Measurements from ENCODE around the gene NBEA.
"Not testable (repeated sequence)": the region's sequence is repeated elsewhere in the genome, so short reads cannot be mapped to it uniquely, and the experiment has no call there.

The NBEA gene

DNA sequence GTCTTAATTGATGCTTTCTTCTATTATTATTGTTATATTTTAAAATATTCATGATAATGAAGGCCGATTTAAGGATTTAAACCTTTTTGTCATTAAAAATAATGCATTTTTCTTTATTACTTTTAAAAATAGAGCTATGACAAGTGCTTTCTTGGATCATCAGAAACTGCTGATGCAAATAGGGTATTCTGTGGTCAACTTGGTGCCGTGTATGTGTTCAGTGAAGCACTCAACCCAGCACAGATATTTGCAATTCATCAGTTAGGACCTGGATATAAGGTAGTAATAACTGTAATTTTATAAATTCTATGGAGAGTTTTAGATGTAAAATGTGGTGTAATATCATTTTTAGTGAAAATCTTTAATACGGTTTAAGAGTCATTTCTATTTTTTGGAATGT, 116.5 kb downstream of the NBEA start:
- not testable (repeated sequence) for DNase-seq (ENCODE audit: low spot score)

DNA sequence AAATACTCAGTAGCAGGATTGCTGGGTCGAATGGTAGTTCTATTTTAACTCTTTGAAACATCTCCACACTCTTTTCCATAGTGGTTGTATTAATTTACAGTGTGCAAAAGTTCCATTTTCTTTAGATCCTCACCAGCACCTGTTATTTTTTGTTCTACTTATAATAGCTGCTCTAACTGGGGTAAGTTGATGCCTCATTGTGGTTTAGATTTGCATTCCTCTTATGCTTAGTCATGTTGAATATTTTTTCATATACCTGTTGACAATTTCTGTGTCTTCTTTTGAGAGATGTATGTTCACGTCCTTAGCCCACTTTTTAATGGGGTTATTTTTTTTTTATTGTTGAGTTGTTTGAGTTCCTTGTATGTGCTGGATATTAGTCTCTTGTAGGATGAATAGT, 144.6 kb downstream of the NBEA start:
- DNase-seq (ENCODE audit: low spot score) = no peak

DNA sequence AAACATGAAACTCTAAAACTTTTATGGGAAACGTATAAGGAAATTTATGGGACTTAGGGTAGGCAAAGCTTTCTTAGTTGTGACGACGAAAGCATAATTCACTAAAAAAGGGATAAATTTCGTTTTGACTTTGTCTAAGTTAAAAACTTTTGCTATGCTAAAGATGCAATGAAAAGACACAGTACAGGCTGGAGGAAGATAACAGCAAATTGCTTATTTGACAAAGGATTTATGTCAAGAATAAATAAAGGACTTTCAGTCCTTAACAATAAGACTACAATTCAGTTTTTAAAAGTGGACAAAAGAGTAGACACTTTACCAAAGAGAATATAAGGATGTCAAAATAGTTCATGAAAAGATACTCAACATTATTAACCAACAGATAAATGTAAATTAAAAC, 150.2 kb downstream of the NBEA start:
- DNase-seq (ENCODE audit: low spot score) = no peak

DNA sequence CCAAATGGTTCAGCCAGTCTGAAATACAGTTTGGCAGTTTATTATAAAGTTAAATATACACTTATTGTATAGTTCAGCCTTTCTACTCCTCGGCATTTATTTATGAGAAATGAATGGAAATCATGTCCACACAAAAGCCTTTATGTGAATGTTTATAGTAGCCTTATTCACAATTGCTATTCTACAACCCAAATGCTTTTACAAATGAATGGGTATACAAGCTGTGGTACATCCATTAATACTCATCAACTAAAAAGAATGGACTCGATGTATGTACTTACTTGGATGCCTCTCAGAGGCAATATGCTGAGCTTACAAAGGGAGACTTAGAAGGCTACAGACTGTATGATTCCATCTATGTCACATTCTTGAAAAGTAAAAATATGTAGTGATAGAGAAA, 150.7 kb downstream of the NBEA start:
- DNase-seq (ENCODE audit: low spot score) = no peak

DNA sequence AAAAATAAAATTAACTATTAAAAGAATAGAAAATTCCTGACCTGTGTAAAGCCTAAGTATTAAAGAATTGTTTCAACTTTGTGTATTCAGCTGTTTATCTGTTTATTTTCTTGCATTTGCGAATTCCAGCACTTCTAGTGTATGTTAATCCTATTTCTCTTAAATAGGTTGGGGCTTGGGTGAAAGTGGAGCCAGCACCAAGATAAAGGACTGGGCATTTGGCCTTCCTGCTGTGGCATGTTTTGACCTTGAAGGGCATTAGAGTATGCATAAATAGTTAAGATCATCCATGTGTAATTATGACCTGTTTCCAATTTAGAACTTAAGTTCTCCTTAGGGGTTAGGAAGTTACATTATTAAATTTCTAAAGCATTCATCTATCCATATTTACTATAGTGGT, 151.3 kb downstream of the NBEA start:
- DNase-seq (ENCODE audit: low spot score) = no peak

DNA sequence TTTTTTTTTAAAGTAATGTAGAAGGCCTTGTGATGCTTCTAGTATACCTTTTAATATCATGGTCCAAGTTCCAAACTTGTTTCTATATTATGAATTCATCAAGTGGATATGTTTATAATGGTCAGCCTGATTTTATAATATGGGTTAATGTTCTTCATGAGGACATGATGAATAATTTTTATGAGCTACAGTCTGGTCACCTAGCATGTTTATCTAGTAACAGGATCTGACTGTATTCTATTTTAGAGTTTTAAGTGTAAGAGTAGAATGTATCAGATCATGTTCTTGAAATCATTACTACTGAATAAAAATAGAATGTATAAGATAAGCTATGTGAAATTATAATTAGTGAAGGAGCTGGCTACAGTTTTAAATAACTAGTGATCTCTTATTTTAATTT, 164.7 kb downstream of the NBEA start:
- DNase-seq (ENCODE audit: low spot score) = not testable (repeated sequence)

DNA sequence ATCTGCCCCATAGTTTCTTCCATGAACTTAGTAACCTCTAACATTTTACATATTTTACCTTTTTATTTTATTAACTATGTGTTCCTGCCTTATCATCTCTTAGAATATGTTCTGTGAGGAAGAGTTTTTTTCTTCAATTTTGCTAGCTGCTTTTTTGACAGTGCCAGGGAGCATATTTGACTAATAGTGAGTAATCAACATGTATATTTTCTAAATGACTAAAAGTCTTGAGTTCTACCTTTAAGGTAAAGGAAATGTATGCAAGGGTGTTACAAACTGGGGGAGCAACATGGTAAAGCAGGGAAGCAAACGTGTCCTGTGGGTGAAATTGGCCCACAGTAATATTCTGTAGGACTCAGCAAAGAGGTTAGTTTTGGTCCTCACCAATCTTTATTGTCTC, 165.5 kb downstream of the NBEA start:
- DNase-seq (ENCODE audit: low spot score) = no peak

DNA sequence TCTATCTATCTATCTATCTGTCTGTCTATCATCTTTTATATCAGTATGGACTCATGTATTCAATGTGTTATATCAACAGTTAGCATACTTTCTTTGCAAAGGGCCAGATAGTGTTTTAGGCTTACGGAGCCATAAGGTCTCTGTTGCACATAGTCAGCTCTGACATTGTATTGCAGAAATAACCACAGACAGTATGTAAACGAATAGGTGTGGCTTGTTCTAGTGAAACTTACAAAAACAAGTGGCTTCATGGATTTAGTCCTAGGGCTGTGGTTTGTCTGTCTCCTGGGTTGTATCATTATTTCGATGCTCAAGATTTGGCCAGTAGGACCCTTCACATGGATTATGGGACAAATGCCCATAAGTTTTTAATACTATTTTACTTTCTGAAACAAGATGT, 171.5 kb downstream of the NBEA start:
- not testable (repeated sequence) for DNase-seq (ENCODE audit: low spot score)

DNA sequence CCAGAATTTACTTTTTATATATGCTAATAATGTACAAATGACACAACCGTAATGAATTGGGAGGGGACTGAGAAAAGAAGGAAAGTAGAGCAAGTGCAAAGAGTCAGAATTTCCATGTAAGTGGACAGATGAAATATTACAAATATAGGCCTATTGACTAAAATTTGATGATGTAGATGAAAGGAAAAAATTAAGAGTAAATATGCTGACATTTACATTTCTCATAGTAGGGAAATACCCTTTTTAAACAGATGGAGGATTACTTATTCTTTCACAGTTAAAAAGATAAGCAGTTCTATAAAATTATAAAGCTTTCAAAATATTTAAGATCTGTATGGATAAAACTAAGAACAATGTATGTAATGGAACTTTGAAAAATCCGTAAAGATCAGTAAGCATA, 185.4 kb downstream of the NBEA start:
- DNase-seq (ENCODE audit: low spot score) = no peak

DNA sequence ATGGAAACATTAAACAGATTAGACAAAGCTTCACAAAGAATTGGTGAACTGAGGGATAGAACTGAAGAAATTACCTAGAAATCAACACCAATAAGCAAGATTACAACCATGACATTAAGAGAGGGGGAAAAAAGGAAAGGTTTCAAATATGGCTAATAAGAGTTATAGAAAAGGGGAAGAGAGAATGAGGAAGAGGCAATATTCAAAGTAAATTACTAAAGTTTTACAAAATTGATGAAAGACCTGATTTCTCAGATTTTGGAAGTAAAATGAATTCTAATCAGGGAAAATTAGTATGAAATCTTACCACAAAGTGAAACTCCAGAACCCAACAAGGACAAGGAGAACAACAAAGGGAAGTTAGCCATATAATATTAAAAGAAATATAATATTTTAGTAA, 187.4 kb downstream of the NBEA start:
- DNase-seq (ENCODE audit: low spot score) = no peak

DNA sequence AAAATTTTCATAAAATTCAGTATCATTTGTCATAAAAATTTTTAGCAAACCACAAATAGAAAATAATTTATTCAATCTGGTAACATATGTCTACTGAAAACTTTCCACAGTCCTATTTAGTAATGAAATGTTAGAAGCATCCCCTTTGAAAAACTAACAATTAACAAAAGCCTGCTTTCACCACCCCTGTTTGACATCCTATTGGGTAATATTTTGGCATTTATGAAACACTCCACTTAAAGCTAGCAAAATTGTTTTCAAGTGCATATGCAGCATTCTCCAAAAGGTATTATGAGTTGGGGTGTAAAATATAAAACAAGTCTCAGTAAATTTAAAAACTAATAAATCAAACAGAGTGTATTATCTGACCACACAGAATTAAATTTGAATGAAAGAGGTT, 189.4 kb downstream of the NBEA start:
- no peak for DNase-seq (ENCODE audit: low spot score)

DNA sequence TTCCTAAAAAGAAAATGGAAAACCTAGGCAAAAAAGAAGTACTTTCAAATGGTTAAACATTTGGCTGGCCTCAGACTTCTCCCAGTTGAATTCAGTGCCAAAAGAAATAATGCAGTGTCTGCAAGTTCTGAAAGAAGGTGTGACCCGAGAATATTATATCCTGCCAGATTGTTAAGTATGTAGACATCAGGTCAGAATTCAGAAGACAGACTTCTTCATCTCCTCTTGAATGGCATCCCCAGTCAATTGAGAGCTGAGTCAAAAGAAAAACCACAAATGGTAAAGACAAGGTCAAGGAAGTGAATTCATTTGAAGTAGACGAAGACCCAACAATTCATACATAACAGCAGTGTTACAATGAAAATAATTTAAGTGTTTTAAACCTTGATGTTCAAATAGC, 194.5 kb downstream of the NBEA start:
- no peak for DNase-seq (ENCODE audit: low spot score)

DNA sequence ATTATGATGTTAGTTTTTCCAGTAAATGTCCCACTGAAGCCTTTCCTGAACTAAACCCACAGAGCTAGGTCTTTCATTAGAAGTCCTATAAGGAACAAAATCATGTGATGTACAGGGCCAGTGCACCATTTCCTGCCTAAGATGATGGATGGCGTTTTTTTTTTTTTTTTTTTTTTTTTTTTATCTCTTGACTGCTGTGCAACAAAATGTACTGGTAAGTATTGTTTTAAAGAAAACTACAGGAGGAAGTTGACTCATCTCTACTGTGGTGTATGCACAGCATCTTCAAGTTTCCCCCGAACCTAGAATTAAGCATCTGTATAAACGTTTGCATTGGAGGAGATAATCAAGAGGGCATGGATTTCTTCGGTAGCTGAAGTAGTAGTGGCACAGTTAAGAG, 197.5 kb downstream of the NBEA start:
- no peak for DNase-seq (ENCODE audit: low spot score)

DNA sequence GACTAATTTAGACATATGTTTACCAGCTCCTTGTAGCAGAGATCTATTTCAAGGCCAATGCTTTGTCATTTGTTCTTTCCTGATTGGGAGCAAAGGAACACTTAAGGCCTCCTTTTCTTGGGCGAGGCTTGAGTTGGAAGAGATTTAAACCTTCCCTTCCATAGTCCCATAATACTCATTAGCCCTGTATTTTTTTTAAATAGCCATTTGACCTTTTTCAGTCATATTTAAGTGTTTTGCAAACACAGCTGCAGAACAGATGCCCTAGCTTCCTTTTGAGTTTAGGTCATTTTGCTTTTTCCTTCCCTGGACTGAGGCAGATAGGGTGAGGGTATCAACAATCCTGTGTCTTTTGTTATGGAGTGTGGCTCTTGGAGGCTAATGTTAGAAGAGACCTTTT, 198.3 kb downstream of the NBEA start:
- no peak for DNase-seq (ENCODE audit: low spot score)

DNA sequence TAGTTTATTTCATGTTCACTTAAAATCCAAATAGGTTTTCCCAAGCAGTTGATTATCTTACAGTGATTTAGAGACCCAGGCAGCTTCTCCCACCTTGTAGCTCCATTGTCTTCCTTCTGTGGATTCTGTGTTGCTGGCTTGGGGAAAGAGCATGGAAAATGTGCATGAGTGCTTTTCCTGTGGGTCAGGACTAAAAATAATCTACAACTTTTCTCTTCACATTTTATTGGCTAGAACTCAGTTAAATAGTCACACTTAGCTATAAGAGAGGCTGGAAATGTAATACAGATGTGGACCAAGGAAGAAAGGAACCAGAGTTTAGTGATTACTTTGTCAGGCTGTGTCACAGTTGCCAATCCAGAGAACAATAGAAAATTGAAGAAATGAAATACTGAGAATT, 198.8 kb downstream of the NBEA start:
- no peak for DNase-seq (ENCODE audit: low spot score)

DNA sequence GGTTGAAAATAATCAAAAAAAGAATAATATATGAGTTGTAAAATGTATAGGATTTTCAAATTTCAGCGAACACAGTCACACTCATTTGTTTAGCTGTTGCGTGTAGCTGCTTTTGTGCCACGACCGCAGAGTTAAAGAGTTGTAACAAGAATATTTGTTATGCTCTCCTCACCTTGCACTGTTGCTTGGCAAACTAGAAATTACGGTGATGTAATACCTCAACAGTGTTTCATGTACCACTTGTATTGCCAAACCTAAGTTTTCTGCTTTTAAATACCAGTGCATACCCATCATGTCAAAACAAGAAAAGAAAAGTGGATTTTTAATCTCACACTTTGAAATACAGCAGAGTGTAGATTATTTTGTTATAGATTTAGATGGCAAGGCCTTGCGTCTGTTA, 201.1 kb downstream of the NBEA start:
- DNase-seq (ENCODE audit: low spot score) = no peak

DNA sequence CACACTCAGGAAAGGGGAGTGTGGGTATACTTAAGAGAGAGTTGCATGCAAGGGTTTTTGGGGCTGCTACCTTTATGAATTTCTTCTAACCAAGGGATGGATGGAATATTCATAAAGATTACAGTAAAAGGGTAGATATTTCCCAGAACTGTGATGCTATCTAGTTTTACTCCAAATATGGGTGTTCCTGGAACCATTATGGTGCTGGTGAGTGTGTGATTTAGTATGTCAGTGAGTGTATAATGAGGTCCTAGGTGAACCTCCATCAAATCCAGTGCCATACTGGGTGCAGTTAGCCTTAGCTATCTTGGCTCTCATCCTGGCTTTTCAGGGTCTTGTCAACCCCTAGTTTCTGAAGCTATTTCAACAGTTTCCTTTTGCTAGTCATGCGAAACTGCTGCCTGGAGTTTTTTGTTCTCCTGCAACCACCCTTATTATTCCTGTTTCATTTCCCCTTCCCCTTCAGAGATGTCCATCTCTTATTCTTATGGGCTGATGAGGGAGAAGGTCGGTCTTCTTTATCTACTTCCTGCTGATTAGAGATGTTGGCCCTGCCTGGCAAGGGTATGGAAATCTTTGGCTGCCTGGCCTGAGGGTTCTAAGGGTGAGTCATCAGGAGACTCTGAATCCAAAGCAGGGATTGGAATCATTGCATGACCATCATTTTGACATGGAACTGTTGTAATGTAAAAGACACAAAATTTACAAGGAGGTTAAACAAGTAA, 202.3 kb downstream of the NBEA start:
- no peak for DNase-seq (ENCODE audit: low spot score)

DNA sequence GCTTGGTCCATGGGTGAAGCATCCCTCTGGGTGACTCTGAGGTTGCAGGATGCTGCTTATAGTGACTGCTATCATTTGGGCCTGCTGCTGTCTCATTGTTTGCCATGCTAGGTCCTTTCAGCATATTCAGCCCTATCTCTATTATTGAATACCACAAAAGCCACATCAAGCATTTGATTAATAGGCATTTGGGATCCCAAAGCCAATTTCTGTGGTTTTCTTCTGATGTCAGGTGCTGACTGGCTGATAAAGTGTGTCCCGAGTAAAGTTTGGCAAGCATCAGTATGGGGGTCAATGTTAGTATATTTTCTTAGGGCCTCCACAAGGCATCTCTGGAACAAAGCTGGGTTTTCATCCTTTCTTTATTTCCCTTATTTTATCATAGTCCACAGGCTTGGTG, 204.6 kb downstream of the NBEA start:
- no peak for DNase-seq (ENCODE audit: low spot score)

DNA sequence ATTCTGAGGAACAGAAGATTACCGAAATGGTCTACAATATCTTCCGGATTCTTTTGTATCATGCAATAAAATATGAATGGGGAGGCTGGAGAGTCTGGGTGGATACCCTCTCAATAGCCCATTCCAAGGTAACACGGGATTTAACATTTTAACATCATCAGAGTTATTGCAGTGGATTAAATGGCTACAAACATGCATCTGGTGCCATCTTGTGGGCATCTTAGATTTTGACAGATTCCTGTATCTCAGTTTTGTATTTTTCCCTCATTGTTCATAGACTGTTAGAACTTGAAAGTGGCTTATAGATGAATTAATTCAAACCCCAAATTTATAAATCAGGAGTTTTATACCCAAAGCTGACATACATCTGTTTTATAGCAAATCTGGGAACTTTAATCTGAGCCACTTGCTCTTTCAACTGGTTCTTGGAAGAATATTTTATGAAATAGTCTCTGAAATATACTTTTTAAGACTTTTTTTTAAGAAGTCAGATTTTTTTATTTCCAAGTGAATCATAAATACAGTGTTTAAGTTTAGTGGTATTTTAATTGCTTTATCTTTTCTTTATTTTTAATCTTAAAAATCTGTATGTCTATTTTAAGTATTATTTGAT, 215.2 kb downstream of the NBEA start:
- DNase-seq (ENCODE audit: low spot score) = peak; percentile 55

DNA sequence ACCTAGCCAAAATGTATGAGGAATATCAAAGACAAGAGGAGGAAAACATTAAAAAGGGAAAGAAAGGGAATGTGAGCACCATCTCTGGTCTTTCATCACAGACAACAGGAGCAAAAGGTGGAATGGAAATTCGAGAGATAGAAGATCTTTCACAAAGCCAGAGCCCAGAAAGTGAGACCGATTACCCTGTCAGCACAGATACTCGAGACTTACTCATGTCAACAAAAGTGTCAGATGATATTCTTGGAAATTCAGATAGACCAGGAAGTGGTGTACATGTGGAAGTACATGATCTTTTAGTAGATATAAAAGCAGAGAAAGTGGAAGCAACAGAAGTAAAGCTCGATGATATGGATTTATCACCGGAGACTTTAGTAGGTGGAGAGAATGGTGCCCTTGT, 217.0 kb downstream of the NBEA start:
- no peak for DNase-seq (ENCODE audit: low spot score)

DNA sequence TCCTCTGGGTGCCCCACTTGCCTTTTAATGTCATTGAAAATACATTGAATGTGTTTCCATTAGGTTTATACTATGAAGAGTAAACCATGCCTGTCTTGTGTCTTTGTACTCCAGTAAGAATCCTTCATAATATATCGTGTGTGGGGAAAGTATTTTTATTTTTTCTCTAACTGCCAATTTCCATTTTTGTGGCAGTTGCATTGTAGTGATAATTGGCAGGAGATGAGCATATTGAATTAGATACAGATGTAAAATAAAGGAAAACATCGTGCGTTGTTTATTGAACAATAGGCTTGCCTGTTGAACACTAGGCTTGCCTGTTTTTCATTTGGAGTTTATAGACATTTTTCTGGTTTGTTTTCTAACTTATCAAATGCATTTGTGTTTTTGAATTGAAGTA, 218.8 kb downstream of the NBEA start:
- DNase-seq (ENCODE audit: low spot score) = no peak

DNA sequence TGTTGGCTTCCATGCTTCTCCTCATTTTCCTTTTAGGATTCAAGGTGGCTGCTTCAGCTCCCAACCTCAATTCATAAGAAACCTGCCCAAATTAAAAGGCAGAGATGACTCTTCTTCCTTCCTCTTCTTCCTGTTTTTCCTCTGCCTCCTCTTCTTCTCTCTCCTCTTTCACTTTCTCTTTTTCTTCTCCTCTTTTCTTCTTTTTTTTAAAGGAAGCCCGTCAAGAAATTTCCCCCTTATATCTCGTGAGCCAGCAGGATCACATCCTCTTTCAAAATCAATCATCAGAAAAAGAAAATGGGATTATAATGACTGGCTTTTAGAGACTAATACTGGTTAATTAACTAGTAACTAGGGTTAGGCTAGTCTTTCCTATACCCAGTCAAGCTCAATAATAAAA, 220.3 kb downstream of the NBEA start:
- DNase-seq (ENCODE audit: low spot score) = no peak

DNA sequence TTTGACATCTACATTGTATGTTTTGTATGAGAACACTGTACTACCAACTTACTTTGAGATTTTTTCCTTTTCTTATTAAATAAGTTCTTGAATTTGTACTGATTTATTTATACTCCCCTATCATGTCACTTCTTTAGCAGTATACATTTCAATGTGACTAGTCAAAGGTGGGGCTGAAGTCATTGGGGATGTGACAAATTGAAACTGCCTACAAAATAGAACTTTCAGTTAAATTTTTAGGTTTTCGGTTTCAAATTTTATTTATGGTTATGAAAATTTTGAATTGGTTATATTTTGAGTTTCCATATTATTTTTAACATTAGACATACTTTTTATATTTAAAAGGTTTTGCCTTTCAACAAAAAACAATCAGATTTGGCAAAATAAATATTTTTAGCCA, 221.6 kb downstream of the NBEA start:
- no peak for DNase-seq (ENCODE audit: low spot score)

DNA sequence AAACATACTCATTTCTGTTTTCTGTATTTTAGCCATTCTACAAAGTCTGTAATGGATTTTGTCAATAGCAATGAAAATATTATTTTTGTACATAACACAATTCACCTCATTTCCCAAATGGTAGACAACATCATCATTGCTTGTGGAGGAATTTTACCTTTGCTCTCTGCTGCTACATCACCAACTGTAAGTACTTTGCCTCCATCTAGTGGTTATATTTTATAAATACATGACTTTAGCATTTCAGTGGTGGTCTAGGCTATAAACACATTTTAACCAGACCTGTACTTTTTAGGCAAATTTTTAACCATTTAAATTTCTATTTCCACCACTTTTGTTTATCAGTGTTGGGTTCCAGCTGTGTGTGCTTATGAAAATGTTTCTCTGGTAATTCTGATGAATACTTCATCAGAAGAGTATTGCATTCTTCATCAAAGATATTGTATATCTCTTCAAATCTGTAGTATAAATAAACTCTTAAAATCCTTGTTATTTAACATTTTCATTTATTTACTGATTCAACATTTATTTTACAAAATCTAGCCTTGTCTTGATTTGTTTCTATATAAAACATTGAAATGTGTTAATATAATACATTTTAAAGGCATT, 222.4 kb downstream of the NBEA start:
- DNase-seq (ENCODE audit: low spot score) = peak; percentile 47
